ENCODE measurements around the gene ARMC5. TPM values are rescaled to one million over a fixed set of nuclear protein-coding genes. Genes with fewer than 3 reads are reported as not detected.
A peak's percentile ranks its signal among the peaks of the same experiment; 100 is the strongest.

ARMC5 gene
- total RNA-seq, 2 donors from 2014 or later, result 10.0 to 20.3 TPM

DNA sequence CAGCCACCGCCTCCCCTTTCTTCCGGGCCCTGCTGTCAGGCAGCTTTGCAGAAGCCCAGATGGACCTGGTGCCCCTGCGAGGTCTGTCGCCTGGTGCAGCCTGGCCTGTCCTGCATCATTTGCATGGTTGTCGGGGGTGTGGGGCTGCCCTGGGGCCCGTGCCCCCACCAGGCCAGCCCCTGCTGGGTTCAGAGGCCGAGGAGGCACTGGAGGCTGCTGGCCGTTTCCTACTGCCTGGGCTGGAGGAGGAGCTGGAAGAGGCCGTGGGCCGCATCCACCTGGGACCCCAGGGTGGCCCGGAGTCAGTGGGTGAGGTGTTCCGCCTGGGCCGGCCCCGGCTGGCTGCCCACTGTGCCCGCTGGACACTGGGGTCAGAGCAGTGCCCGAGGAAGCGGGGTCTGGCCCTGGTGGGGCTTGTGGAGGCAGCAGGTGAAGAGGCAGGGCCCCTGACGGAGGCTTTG is 7.1 kb downstream of the ARMC5 start:
- 89% methylated on average over 16 of the region's 18 CpGs for WGBS

DNA sequence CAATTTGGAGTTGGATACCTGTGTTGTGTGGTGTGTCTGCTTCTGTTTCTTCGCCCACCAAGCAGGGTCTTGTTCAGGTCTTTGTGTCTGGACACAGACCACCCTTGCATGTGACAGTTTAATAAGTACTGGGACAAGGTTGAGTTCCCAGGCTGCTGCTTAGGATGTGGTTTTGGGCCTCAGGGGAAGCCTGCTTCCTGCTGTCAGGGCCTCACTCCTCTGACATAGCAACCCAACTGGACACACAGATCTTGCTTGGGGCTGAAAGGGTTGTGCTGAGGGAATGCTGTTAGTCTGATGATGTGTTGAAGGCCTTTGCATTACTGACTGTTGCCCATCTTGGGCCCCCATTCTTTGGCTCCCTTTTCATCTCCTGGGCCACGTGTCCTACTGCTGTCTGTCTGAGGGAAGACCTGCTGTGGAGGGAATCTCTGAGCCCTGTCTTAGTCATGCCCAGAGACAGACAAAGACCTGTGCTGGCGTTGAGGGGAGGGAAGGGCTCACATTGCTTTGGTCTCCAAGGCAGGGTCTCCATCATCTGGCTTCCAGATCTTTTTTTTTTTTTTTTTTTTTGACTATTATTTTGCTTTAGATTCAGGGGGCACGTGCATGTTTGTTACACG is 8.0 kb downstream of the ARMC5 start:
- H3K4me1 ChIP-seq (replicated peaks), result no peaks in the 10 kb centered on the region
- no peaks in the 10 kb centered on the region for H3K27me3 ChIP-seq (replicated peaks; ENCODE audit: insufficient read depth)
- no peak overlapping the region for H3K4me3 ChIP-seq
- intact Hi-C loops (cut with DNase I), result no loop called here
- no peaks in the 10 kb centered on the region for H3K9me3 ChIP-seq
- peaks cover 2 to 16% of the 10 kb centered on the region in 2 donors for H3K36me3 ChIP-seq
- 73% methylated on average over 5 of the region's 5 CpGs for WGBS
- H3K27ac ChIP-seq, result no peak overlapping the region
- TF ChIP-seq POLR2A (IDR thresholded peaks at IDR 0.05), result no peak
- no peak for TF ChIP-seq POLR2AphosphoS5 (IDR thresholded peaks at IDR 0.05)
- TF ChIP-seq, protein P1, sequence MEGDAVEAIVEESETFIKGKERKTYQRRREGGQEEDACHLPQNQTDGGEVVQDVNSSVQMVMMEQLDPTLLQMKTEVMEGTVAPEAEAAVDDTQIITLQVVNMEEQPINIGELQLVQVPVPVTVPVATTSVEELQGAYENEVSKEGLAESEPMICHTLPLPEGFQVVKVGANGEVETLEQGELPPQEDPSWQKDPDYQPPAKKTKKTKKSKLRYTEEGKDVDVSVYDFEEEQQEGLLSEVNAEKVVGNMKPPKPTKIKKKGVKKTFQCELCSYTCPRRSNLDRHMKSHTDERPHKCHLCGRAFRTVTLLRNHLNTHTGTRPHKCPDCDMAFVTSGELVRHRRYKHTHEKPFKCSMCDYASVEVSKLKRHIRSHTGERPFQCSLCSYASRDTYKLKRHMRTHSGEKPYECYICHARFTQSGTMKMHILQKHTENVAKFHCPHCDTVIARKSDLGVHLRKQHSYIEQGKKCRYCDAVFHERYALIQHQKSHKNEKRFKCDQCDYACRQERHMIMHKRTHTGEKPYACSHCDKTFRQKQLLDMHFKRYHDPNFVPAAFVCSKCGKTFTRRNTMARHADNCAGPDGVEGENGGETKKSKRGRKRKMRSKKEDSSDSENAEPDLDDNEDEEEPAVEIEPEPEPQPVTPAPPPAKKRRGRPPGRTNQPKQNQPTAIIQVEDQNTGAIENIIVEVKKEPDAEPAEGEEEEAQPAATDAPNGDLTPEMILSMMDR (IDR thresholded peaks at IDR 0.05), result no peak
- no peak for DNase-seq (ENCODE audit: low spot score)

More for the DNA sequence above, 7.1 kb downstream of the ARMC5 start:
- no peaks in the 10 kb centered on the region for H3K27me3 ChIP-seq (replicated peaks; ENCODE audit: insufficient read depth)
- H3K4me1 ChIP-seq (replicated peaks), result no peaks in the 10 kb centered on the region
- no peak for DNase-seq (ENCODE audit: low spot score)
- TF ChIP-seq, protein P1 (IDR thresholded peaks at IDR 0.05), result no peak
- TF ChIP-seq POLR2AphosphoS5 (IDR thresholded peaks at IDR 0.05), result no peak
- TF ChIP-seq POLR2A (IDR thresholded peaks at IDR 0.05), result no peak
- no peaks in the 10 kb centered on the region for H3K9me3 ChIP-seq
- peaks cover 2 to 16% of the 10 kb centered on the region in 2 donors for H3K36me3 ChIP-seq
- intact Hi-C loops (cut with DNase I), result no loop called here
- H3K4me3 ChIP-seq, result no peak overlapping the region
- H3K27ac ChIP-seq, result no peak overlapping the region

DNA sequence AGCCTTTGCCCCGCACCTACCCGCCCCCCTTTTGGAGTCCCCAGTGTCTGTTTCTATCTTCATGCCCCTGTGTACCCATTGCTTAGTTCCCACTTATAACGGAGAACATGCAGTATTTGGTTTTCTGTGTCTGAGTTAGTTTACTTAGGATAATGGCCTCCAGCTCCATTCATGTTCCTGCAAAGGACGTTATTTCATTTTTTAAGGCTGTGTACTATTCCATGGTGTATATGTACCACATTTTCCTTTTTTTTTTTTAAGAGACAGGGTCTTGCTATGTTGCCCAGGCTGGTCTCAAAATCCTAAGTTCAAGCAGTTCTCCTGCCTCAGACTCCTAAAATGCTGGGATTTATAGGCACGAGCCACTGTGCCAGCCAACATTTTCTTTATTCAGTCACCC is 8.6 kb downstream of the ARMC5 start:
- 82% methylated on average over 5 of the region's 5 CpGs for WGBS
- Histone ChIP-seq H3K36me3 (peaks cover 2 to 16% of the 10 kb centered on the region in 2 donors), H3K27me3 (replicated peaks; ENCODE audit: insufficient read depth) (no peaks in the 10 kb centered on the region), H3K27ac (no peak overlapping the region), H3K9me3 (no peaks in the 10 kb centered on the region), H3K4me1 (replicated peaks) (no peaks in the 10 kb centered on the region), H3K4me3 (no peak overlapping the region)
- DNase-seq (ENCODE audit: low spot score), result no peak
- TF ChIP-seq POLR2A (IDR thresholded peaks at IDR 0.05) (no peak), POLR2AphosphoS5 (IDR thresholded peaks at IDR 0.05) (no peak)
- TF ChIP-seq, protein P1 (IDR thresholded peaks at IDR 0.05), result no peak
- intact Hi-C loops (cut with DNase I), result no loop called here

DNA sequence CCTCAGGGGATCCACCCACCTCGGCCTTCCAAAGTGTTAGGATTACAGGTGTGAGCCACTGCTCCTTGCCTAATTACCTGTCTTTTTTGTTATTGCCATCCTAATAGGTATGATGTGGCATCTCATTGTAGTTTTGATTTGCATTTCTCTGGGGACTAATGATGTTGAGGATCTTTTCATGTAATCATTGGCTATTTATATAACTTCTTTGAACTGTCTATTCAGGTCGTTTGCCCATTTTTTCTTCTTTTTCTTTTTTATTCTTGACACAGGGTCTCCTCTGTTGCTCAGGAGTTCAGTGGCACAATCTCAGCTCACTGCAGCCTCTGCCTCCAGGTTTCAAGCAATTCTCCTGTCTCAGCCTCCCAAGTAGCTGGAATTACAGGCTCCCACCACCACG is 11.3 kb downstream of the ARMC5 start:
- Histone ChIP-seq H3K4me1 (replicated peaks) (no peaks in the 10 kb centered on the region), H3K4me3 (no peak overlapping the region), H3K36me3 (peaks cover 0 to 10% of the 10 kb centered on the region in 2 donors), H3K9me3 (no peaks in the 10 kb centered on the region), H3K27me3 (replicated peaks; ENCODE audit: insufficient read depth) (no peaks in the 10 kb centered on the region), H3K27ac (peak overlapping the region in 1 of 2 donors; percentile 87)
- TF ChIP-seq, protein P1 (IDR thresholded peaks at IDR 0.05), result no peak
- TF ChIP-seq POLR2AphosphoS5 (IDR thresholded peaks at IDR 0.05), result no peak
- no peak for TF ChIP-seq POLR2A (IDR thresholded peaks at IDR 0.05)
- intact Hi-C loops (cut with DNase I), result no loop called here
- 89% methylated on average over 3 of the region's 3 CpGs for WGBS
- no peak for DNase-seq (ENCODE audit: low spot score)
